Astrocyte of the spinal cord (primary cell): Measurements from ENCODE around the gene PDE8A.

Experiments
- DNase-seq: peaks from one replicate; pipeline ENCODE4 v3.0.0; 2011; ENCODE audit warnings: low read depth, low spot score
- H3K4me3 ChIP-seq: 2 replicates; pipeline ENCODE4 v1.5.1; 2011; ENCODE audit warnings: low read depth, mild to moderate bottlenecking, low read length, moderate library complexity
- CTCF ChIP-seq: IDR thresholded peaks from 2 replicates; pipeline ENCODE4 v1.5.1; 2012; ENCODE audit warnings: low read depth, mild to moderate bottlenecking, low read length, inconsistent platforms
- in situ Hi-C: cut with HindIII; loops from 2 replicates; pipeline ENCODE4 v1.10.0; 2017; ENCODE audit warnings: low sequenced_read_pairs

The PDE8A gene

GRCh38 chr15:85129881-85130280 lies 148.2 kb downstream of the PDE8A start:
- TF ChIP-seq CTCF = no peak
- in situ Hi-C loops = no loop called here
- no peak for DNase-seq
- no peak overlapping the region for H3K4me3 ChIP-seq

GRCh38 chr15:85131915-85132314 lies 150.3 kb downstream of the PDE8A start:
- no peak overlapping the region for H3K4me3 ChIP-seq
- DNase-seq = no peak
- no peak for TF ChIP-seq CTCF
- in situ Hi-C loops = no loop called here

- TF ChIP-seq CTCF = no peak
- in situ Hi-C loops = no loop called here
- no peak for DNase-seq
- no peak overlapping the region for H3K4me3 ChIP-seq
Measured at GRCh38 chr15:85133709-85134108, 152.1 kb downstream of the PDE8A start.

- DNase-seq = no peak
- H3K4me3 ChIP-seq = no peak overlapping the region
- in situ Hi-C loops = no loop called here
- no peak for TF ChIP-seq CTCF
Measured at GRCh38 chr15:85137489-85138168, 156.0 kb downstream of the PDE8A start.

GRCh38 chr15:85139391-85139790 lies 157.7 kb downstream of the PDE8A start:
- H3K4me3 ChIP-seq = no peak overlapping the region
- no peak for TF ChIP-seq CTCF
- in situ Hi-C loops = no loop called here
- DNase-seq = no peak

- DNase-seq = peak; percentile 2
- no peak overlapping the region for H3K4me3 ChIP-seq
- in situ Hi-C loops = no loop called here
- no peak for TF ChIP-seq CTCF
Measured at GRCh38 chr15:85141726-85142125, 160.1 kb downstream of the PDE8A start.
